Spleen (tissue), 11 donors: ENCODE measurements around the gene LSM2. TPM values are rescaled to one million over a fixed set of nuclear protein-coding genes. Genes with fewer than 3 reads are reported as not detected.

Source experiments
- DNase-seq: peaks from one replicate; pipeline ENCODE4 v3.0.0-alpha.2; 2020
- H3K27ac ChIP-seq, 8 donors: fragments of 200-600 bp; sonication (generic) in 7 of 8; 1 replicate in 4 of 8; 2 replicates in 4 of 8; pipeline versions ENCODE4 v1.5.0 to v1.8.0; 2016 to 2021; ENCODE audit warnings: inconsistent platforms in 4 of 8, mild to moderate bottlenecking in 4 of 8, moderate library complexity in 1 of 8
- H3K27me3 ChIP-seq, 7 donors: fragments of 200-600 bp; sonication (generic) in 6 of 7; replicated peaks in 1 of 7; 1 replicate in 4 of 7; 2 replicates in 3 of 7; pipeline versions ENCODE4 v1.5.0 to v1.8.0; 2016 to 2021; ENCODE audit warnings: inconsistent platforms in 3 of 7, mild to moderate bottlenecking in 1 of 7
- H3K36me3 ChIP-seq, 6 donors: fragments of 200-600 bp; sonication (generic) in 5 of 6; 1 replicate in 4 of 6; 2 replicates in 2 of 6; pipeline versions ENCODE4 v1.5.0 to v1.8.0; 2016 to 2021; ENCODE audit warnings: inconsistent platforms in 2 of 6
- H3K4me1 ChIP-seq, 6 donors: fragments of 200-600 bp; sonication (generic) in 5 of 6; 1 replicate in 3 of 6; 2 replicates in 3 of 6; pipeline versions ENCODE4 v1.5.0 to v1.8.0; 2016 to 2021; ENCODE audit warnings: inconsistent platforms in 3 of 6
- H3K4me3 ChIP-seq, 8 donors: fragments of 200-600 bp; sonication (generic) in 7 of 8; 1 replicate in 4 of 8; 2 replicates in 4 of 8; pipeline versions ENCODE4 v1.5.0 to v1.8.0; 2016 to 2021; ENCODE audit warnings: inconsistent platforms in 4 of 8, mild to moderate bottlenecking in 4 of 8, moderate library complexity in 2 of 8
- H3K9me3 ChIP-seq, 8 donors: fragments of 200-600 bp; sonication (generic) in 7 of 8; 1 replicate in 4 of 8; 2 replicates in 4 of 8; pipeline versions ENCODE4 v1.5.0 to v1.8.0; 2016 to 2021; ENCODE audit warnings: inconsistent platforms in 4 of 8
- POLR2A ChIP-seq, 3 donors: fragments of 450-650 bp; IDR thresholded peaks; one replicate each; pipeline ENCODE4 v1.5.1; 2017; ENCODE audit warnings: antibody characterized with exemption in 3 of 3, mild to moderate bottlenecking in 1 of 3
- POLR2AphosphoS5 ChIP-seq, 3 donors: sonication (generic); formaldehyde crosslinking; IDR thresholded peaks; one replicate each; pipeline ENCODE4 v1.5.1; 2017; ENCODE audit warnings: antibody characterized with exemption in 3 of 3
- WGBS, 5 donors: extraction: QIAGEN DNeasy Blood & Tissue Kit in 3 of 5; methylation state at CpG; one replicate each; pipeline versions ENCODE4 v1.1.5 to v1.1.7; 2013 to 2018; 5-methylcytosine and 5-hydroxymethylcytosine counted together
- intact Hi-C: fragments of 100-400 bp; cut with DNase I; formaldehyde crosslinking; loops from one replicate; pipeline ENCODE4 v1.15.0; 2023; ENCODE audit warnings: low total_unique reads
- polyA plus RNA-seq, 3 donors: library from polyadenylated mRNA; stranded (reverse); fragments of 200-250 nt; gene quantifications; one replicate each; pipeline ENCODE4 v1.2.1, GENCODE V29; 2013
- total RNA-seq, 7 donors: library from RNA; depleted of rRNA in 3 of 7; stranded (reverse); fragments of >200 nt in 3 of 7; fragmentation: NEBNext Ultra II Directional in 4 of 7; extraction: Animal tissue kit (Norgen Biotek cat#: 25700) in 4 of 7; gene quantifications; one replicate each; pipeline versions ENCODE4 v1.1.0 to v1.2.1, GENCODE V29; 2016 to 2021
- TF ChIP-seq, protein P1 (sequence below), 11 experiments: fragments of 200-600 bp in 7 of 11; fragments of 450-650 bp in 4 of 11; sonication (generic) in 4 of 11; IDR thresholded peaks in 8 of 11; conservative IDR thresholded peaks in 3 of 11; 1 replicate in 7 of 11; 2 replicates in 4 of 11; pipeline versions ENCODE4 v1.4.0 to v1.8.0; 2016 to 2021; ENCODE audit warnings: antibody characterized with exemption in 11 of 11, inconsistent platforms in 4 of 11, mild to moderate bottlenecking in 1 of 11
- donor health status: healthy with polysubstance abuse.
- donor health status: DM: no; HTN: no; CAD: no; lungs with moderate emphysema.
- donor health status: DM: no; HTN: no; CAD: no.
- donor health status: Bipolar disorder and iron deficiency.
- donor health status: healthy.
- donor health status: DM: no; HTN: no; CAD: no.
- donor health status: DM: yes; HTN: yes; CAD: no.

The LSM2 gene
- total and polyA plus RNA-seq, 10 donors = 35.9 to 98.9 (median 51.6) TPM

DNA sequence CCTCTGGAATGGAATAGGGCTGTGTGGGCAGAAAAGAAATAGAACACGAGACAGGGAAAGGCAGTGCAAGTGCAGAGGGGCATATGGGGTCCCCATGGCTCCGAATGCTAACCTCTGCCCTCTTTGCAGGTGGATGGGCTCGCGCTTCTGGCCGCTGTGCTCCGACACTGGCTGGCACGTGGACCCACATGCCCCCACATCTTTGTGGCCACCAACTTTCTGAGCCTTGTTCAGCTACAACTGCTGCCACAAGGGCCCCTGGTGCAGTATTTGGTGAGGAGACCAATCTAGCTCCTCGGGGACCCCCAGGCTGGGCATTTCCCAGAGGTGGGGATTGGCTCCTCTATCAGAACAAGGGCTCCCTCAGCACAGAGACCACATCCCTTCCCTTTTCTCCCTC is 45.4 kb downstream of the LSM2 start:
- H3K4me3 ChIP-seq = no peak overlapping the region
- no peaks in the 10 kb centered on the region for H3K27me3 ChIP-seq
- peaks cover 0 to 52% (median 7%) of the 10 kb centered on the region in 6 donors for H3K36me3 ChIP-seq
- peaks cover 0 to 6% (median under 1%) of the 10 kb centered on the region in 6 donors for H3K4me1 ChIP-seq
- TF ChIP-seq POLR2A (IDR thresholded peaks at IDR 0.05) (no peak), POLR2AphosphoS5 (IDR thresholded peaks at IDR 0.05) (no peak)
- TF ChIP-seq, protein P1, sequence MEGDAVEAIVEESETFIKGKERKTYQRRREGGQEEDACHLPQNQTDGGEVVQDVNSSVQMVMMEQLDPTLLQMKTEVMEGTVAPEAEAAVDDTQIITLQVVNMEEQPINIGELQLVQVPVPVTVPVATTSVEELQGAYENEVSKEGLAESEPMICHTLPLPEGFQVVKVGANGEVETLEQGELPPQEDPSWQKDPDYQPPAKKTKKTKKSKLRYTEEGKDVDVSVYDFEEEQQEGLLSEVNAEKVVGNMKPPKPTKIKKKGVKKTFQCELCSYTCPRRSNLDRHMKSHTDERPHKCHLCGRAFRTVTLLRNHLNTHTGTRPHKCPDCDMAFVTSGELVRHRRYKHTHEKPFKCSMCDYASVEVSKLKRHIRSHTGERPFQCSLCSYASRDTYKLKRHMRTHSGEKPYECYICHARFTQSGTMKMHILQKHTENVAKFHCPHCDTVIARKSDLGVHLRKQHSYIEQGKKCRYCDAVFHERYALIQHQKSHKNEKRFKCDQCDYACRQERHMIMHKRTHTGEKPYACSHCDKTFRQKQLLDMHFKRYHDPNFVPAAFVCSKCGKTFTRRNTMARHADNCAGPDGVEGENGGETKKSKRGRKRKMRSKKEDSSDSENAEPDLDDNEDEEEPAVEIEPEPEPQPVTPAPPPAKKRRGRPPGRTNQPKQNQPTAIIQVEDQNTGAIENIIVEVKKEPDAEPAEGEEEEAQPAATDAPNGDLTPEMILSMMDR (IDR thresholded peaks at IDR 0.05 in 8 of 11, conservative IDR thresholded peaks at IDR 0.05 in 3 of 11) = no peak
- DNase-seq = peak; percentile 57
- H3K9me3 ChIP-seq = no peaks in the 10 kb centered on the region
- intact Hi-C loops = no loop called here
- no peak overlapping the region for H3K27ac ChIP-seq
- WGBS, 5 donors = 90 to 98% (median 96%) methylated on average over 8 of the region's 8 CpGs

GRCh38 chr6:31760790-31761189 is 46.0 kb downstream of the LSM2 start:
- Histone ChIP-seq H3K27me3 (no peaks in the 10 kb centered on the region), H3K4me3 (no peak overlapping the region), H3K36me3 (peaks cover 0 to 52% (median 7%) of the 10 kb centered on the region in 6 donors), H3K27ac (no peak overlapping the region), H3K4me1 (peaks cover 0 to under 1% (median 0%) of the 10 kb centered on the region in 6 donors), H3K9me3 (no peaks in the 10 kb centered on the region)
- 93 to 97% (median 94%) methylated on average over 5 of the region's 5 CpGs for WGBS, 5 donors
- no peak for DNase-seq
- TF ChIP-seq, protein P1 (IDR thresholded peaks at IDR 0.05 in 8 of 11, conservative IDR thresholded peaks at IDR 0.05 in 3 of 11) = no peak
- TF ChIP-seq POLR2AphosphoS5 (IDR thresholded peaks at IDR 0.05) = no peak
- no peak for TF ChIP-seq POLR2A (IDR thresholded peaks at IDR 0.05)
- intact Hi-C loops = no loop called here

GRCh38 chr6:31758281-31758680 is 48.5 kb downstream of the LSM2 start:
- Histone ChIP-seq H3K36me3 (peaks cover 0 to 51% (median 7%) of the 10 kb centered on the region in 6 donors), H3K9me3 (no peaks in the 10 kb centered on the region), H3K4me3 (no peak overlapping the region), H3K27me3 (no peaks in the 10 kb centered on the region), H3K27ac (no peak overlapping the region), H3K4me1 (no peaks in the 10 kb centered on the region)
- TF ChIP-seq, protein P1 (IDR thresholded peaks at IDR 0.05 in 8 of 11, conservative IDR thresholded peaks at IDR 0.05 in 3 of 11) = no peak
- TF ChIP-seq POLR2AphosphoS5 (IDR thresholded peaks at IDR 0.05) (no peak), POLR2A (IDR thresholded peaks at IDR 0.05) (no peak)
- 94 to 100% (median 97%) methylated on average over 2 of the region's 2 CpGs for WGBS, 5 donors
- intact Hi-C loops = no loop called here
- DNase-seq = peak; percentile 10

- no peaks in the 10 kb centered on the region for H3K27me3 ChIP-seq
- no peak overlapping the region for H3K27ac ChIP-seq
- no peaks in the 10 kb centered on the region for H3K36me3 ChIP-seq
- 76 to 87% (median 83%) methylated on average over 6 to 8 of the region's 8 CpGs for WGBS, 5 donors
- no peak overlapping the region for H3K4me3 ChIP-seq
- intact Hi-C loops = no loop called here
- H3K4me1 ChIP-seq = no peaks in the 10 kb centered on the region
- DNase-seq = no peak
- TF ChIP-seq, protein P1 (IDR thresholded peaks at IDR 0.05 in 8 of 11, conservative IDR thresholded peaks at IDR 0.05 in 3 of 11) = no peak
- TF ChIP-seq POLR2AphosphoS5 (IDR thresholded peaks at IDR 0.05) (no peak), POLR2A (IDR thresholded peaks at IDR 0.05) (no peak)
- H3K9me3 ChIP-seq = no peaks in the 10 kb centered on the region
These were observed 53.9 kb downstream of the LSM2 start for GRCh38 chr6:31752739-31753319.
